HG03066 (cell line): ENCODE data around the gene MAN2B1.
"Not testable (repeated sequence)": the region's sequence is repeated elsewhere in the genome, so short reads cannot be mapped to it uniquely, and the experiment has no call there.

ENCODE experiments used
- ATAC-seq: cut with Tn5 transposase; IDR thresholded peaks from one replicate; pipeline ENCODE4 v1.9.1; 2021; ENCODE audit warnings: low read depth; ENCODE audit not compliant: unreplicated experiment

MAN2B1 gene

GRCh38 chr19:12666265-12667048 is at the start of gene MAN2B1, which contains the start of gene WDR83:
Gene MAN2B1 (minus strand): TSS chr19:12666742. CDS start chr19:12666701, 41 bp downstream.
Gene WDR83 (plus strand): TSS chr19:12666807. CDS start chr19:12669791, 2,984 bp downstream.
- peak; percentile 43 for ATAC-seq

- ATAC-seq: no peak
Measured at GRCh38 chr19:12715929-12716328, 49.4 kb upstream of the MAN2B1 start.

GRCh38 chr19:12715102-12715501 is 48.6 kb upstream of the MAN2B1 start:
- no peak for ATAC-seq

- not testable (repeated sequence) for ATAC-seq
Measured at GRCh38 chr19:12713304-12713703, 46.8 kb upstream of the MAN2B1 start.

- ATAC-seq: not testable (repeated sequence)
Measured at GRCh38 chr19:12712077-12712476, 45.5 kb upstream of the MAN2B1 start.

GRCh38 chr19:12711187-12711586 is 44.6 kb upstream of the MAN2B1 start:
- ATAC-seq: no peak

- no peak for ATAC-seq
Measured at GRCh38 chr19:12708641-12709040, 42.1 kb upstream of the MAN2B1 start.

GRCh38 chr19:12706332-12706718 is 39.8 kb upstream of the MAN2B1 start:
- no peak for ATAC-seq

- ATAC-seq: no peak
Measured at GRCh38 chr19:12705654-12706331, 39.3 kb upstream of the MAN2B1 start.

GRCh38 chr19:12705169-12705568 is 38.6 kb upstream of the MAN2B1 start:
- ATAC-seq: no peak

- no peak for ATAC-seq
Measured at GRCh38 chr19:12703046-12703445, 36.5 kb upstream of the MAN2B1 start.

GRCh38 chr19:12701596-12702282 is 35.2 kb upstream of the MAN2B1 start:
- ATAC-seq: no peak

GRCh38 chr19:12698138-12698537 is 31.6 kb upstream of the MAN2B1 start:
- no peak for ATAC-seq

- not testable (repeated sequence) for ATAC-seq
Measured at GRCh38 chr19:12697425-12697824, 30.9 kb upstream of the MAN2B1 start.

GRCh38 chr19:12696366-12697335 is 30.1 kb upstream of the MAN2B1 start, which contains the start of gene FBXW9:
Gene FBXW9 (minus strand): TSS chr19:12696631. CDS start chr19:12696581, 50 bp downstream.
- peak; percentile 87 for ATAC-seq

GRCh38 chr19:12695997-12696365 is 29.4 kb upstream of the MAN2B1 start:
- ATAC-seq: no peak

- no peak for ATAC-seq
Measured at GRCh38 chr19:12695514-12695913, 29.0 kb upstream of the MAN2B1 start.

- ATAC-seq: no peak
Measured at GRCh38 chr19:12695096-12695495, 28.6 kb upstream of the MAN2B1 start.

- ATAC-seq: no peak
Measured at GRCh38 chr19:12694641-12695040, 28.1 kb upstream of the MAN2B1 start.

GRCh38 chr19:12692960-12693359 is 26.4 kb upstream of the MAN2B1 start:
- no peak for ATAC-seq
